Tibial nerve (tissue), 4 donors: ENCODE results near the gene ZSWIM6.

Experiments used
- EP300 ChIP-seq, 2 donors: sonication (generic); formaldehyde crosslinking; IDR thresholded peaks; one replicate each; pipeline ENCODE4 v1.6.1; 2017; ENCODE audit warnings: antibody characterized with exemption in 2 of 2, mild to moderate bottlenecking in 1 of 2
- POLR2A ChIP-seq, 2 donors: fragments of 450-650 bp; IDR thresholded peaks; one replicate each; pipeline ENCODE4 v1.6.1; 2017; ENCODE audit warnings: antibody characterized with exemption in 2 of 2, mild to moderate bottlenecking in 2 of 2, moderate library complexity in 2 of 2
- TF ChIP-seq, protein P1 (sequence below), 5 experiments: fragments of 200-600 bp in 3 of 5; fragments of 450-650 bp in 2 of 5; sonication (generic) in 3 of 5; IDR thresholded peaks; one replicate each; pipeline ENCODE4 v1.5.1; 2016 to 2019; ENCODE audit warnings: antibody characterized with exemption in 5 of 5, mild to moderate bottlenecking in 3 of 5, moderate library complexity in 2 of 5

GRCh38 chr5:61289669-61290306, 42.3 kb upstream of the ZSWIM6 start:
- TF ChIP-seq, protein P1, sequence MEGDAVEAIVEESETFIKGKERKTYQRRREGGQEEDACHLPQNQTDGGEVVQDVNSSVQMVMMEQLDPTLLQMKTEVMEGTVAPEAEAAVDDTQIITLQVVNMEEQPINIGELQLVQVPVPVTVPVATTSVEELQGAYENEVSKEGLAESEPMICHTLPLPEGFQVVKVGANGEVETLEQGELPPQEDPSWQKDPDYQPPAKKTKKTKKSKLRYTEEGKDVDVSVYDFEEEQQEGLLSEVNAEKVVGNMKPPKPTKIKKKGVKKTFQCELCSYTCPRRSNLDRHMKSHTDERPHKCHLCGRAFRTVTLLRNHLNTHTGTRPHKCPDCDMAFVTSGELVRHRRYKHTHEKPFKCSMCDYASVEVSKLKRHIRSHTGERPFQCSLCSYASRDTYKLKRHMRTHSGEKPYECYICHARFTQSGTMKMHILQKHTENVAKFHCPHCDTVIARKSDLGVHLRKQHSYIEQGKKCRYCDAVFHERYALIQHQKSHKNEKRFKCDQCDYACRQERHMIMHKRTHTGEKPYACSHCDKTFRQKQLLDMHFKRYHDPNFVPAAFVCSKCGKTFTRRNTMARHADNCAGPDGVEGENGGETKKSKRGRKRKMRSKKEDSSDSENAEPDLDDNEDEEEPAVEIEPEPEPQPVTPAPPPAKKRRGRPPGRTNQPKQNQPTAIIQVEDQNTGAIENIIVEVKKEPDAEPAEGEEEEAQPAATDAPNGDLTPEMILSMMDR (IDR thresholded peaks at IDR 0.05) = no peak
- TF ChIP-seq POLR2A (IDR thresholded peaks at IDR 0.05) (no peak), EP300 (IDR thresholded peaks at IDR 0.05) (no peak)
